CD14-positive monocyte (primary cell): Measurements from ENCODE around the gene ACER2. TPM values are rescaled to one million over a fixed set of nuclear protein-coding genes. Genes with fewer than 3 reads are reported as not detected.
"Not testable (repeated sequence)": the region's sequence is repeated elsewhere in the genome, so short reads cannot be mapped to it uniquely, and the experiment has no call there.

Experiments
- DNase-seq, 3 donors: peaks; one replicate each; pipeline ENCODE4 v3.0.0-alpha.2; 2011 to 2022
- H2AFZ ChIP-seq: 2 replicates; pipeline ENCODE4 v1.6.0; 2012; ENCODE audit warnings: mild to moderate bottlenecking, low read depth, low read length, inconsistent platforms; ENCODE audit not compliant: insufficient read depth, poor library complexity, severe bottlenecking
- H3K27ac ChIP-seq, 2 donors: 1 replicate in 1 of 2; 2 replicates in 1 of 2; pipeline ENCODE4 v1.5.1; 2012 to 2013; ENCODE audit warnings: low read length in 2 of 2, control low read depth in 1 of 2, inconsistent platforms in 1 of 2, low read depth in 1 of 2, mild to moderate bottlenecking in 1 of 2
- H3K27me3 ChIP-seq, 2 donors: one replicate each; pipeline versions ENCODE4 v1.6.0 to v1.6.1; 2011 to 2013; ENCODE audit warnings: low read length in 2 of 2; ENCODE audit not compliant: control insufficient read depth in 2 of 2, insufficient read depth in 2 of 2
- H3K36me3 ChIP-seq, 2 donors: replicated peaks in 1 of 2; 1 replicate in 1 of 2; 2 replicates in 1 of 2; pipeline versions ENCODE4 v1.5.1 to v1.6.1; 2012 to 2013; ENCODE audit warnings: low read length in 2 of 2, control low read depth in 1 of 2, inconsistent platforms in 1 of 2, mild to moderate bottlenecking in 1 of 2; ENCODE audit not compliant: insufficient read depth in 2 of 2, control insufficient read depth in 1 of 2
- H3K4me1 ChIP-seq, 2 donors: 1 replicate in 1 of 2; 2 replicates in 1 of 2; pipeline versions ENCODE4 v1.5.1 to v1.6.1; 2012 to 2013; ENCODE audit warnings: low read length in 2 of 2, control low read depth in 1 of 2, inconsistent platforms in 1 of 2, mild to moderate bottlenecking in 1 of 2, moderate library complexity in 1 of 2; ENCODE audit not compliant: insufficient read depth in 2 of 2, control insufficient read depth in 1 of 2
- H3K4me2 ChIP-seq: replicated peaks from 2 replicates; pipeline ENCODE3; 2012; ENCODE audit warnings: low read length, moderate library complexity, mild to moderate bottlenecking; ENCODE audit not compliant: poor library complexity, severe bottlenecking; ENCODE audit errors: extremely low read depth
- H3K4me3 ChIP-seq, 3 experiments: fragments of 200-600 bp in 1 of 3; sonication (generic) in 1 of 3; replicated peaks in 1 of 3; 1 replicate in 2 of 3; 2 replicates in 1 of 3; pipeline ENCODE4 v1.5.1; 2011 to 2013; ENCODE audit warnings: low read length in 3 of 3, mild to moderate bottlenecking in 3 of 3, control low read depth in 2 of 3, low read depth in 2 of 3, inconsistent platforms in 1 of 3, moderate library complexity in 1 of 3
- H3K79me2 ChIP-seq: 2 replicates; pipeline ENCODE4 v1.6.0; 2012; ENCODE audit warnings: mild to moderate bottlenecking, control low read depth, inconsistent platforms, low read length, moderate library complexity; ENCODE audit not compliant: insufficient read depth
- H3K9ac ChIP-seq: 2 replicates; pipeline ENCODE4 v1.6.0; 2017; ENCODE audit warnings: low read length, mild to moderate bottlenecking; ENCODE audit not compliant: insufficient read depth, poor library complexity, severe bottlenecking
- H3K9me3 ChIP-seq, 2 donors: replicated peaks in 1 of 2; 1 replicate in 1 of 2; 2 replicates in 1 of 2; pipeline versions ENCODE4 v1.5.1 to v1.6.1; 2012 to 2013; ENCODE audit warnings: low read length in 2 of 2, control low read depth in 1 of 2; ENCODE audit not compliant: control insufficient read depth in 1 of 2, insufficient read depth in 1 of 2
- H4K20me1 ChIP-seq: 2 replicates; pipeline ENCODE4 v1.6.0; 2012; ENCODE audit warnings: mild to moderate bottlenecking, low read length, control low read depth, moderate library complexity; ENCODE audit not compliant: insufficient read depth
- H3K27ac Mint-ChIP-seq, 7 donors: one replicate each; pipeline ENCODE4 v1.8.0; 2020; ENCODE audit warnings: mild to moderate bottlenecking in 7 of 7, mixed read lengths in 7 of 7, moderate library complexity in 6 of 7, inconsistent platforms in 2 of 7
- H3K27me3 Mint-ChIP-seq, 3 donors: one replicate each; pipeline ENCODE4 v1.8.0; 2021 to 2022; ENCODE audit warnings: low read depth in 3 of 3, mild to moderate bottlenecking in 3 of 3, mixed read lengths in 3 of 3, moderate library complexity in 3 of 3, inconsistent platforms in 1 of 3
- H3K36me3 Mint-ChIP-seq, 2 donors: one replicate each; pipeline ENCODE4 v1.8.0; 2020; ENCODE audit warnings: mixed read lengths in 2 of 2, inconsistent platforms in 1 of 2, mild to moderate bottlenecking in 1 of 2
- H3K4me1 Mint-ChIP-seq: one replicate; pipeline ENCODE4 v1.8.0; 2020; ENCODE audit warnings: mild to moderate bottlenecking, mixed read lengths
- H3K4me3 Mint-ChIP-seq, 2 donors: one replicate each; pipeline ENCODE4 v1.8.0; 2020; ENCODE audit warnings: mild to moderate bottlenecking in 2 of 2, mixed read lengths in 2 of 2, moderate library complexity in 1 of 2
- H3K9me3 Mint-ChIP-seq, 7 donors: one replicate each; pipeline ENCODE4 v1.8.0; 2020 to 2022; ENCODE audit warnings: mixed read lengths in 7 of 7, mild to moderate bottlenecking in 6 of 7, moderate library complexity in 6 of 7, inconsistent platforms in 2 of 7
- WGBS: methylation state at CpG from one replicate; pipeline ENCODE4 v1.1.5; 2013; ENCODE audit warnings: missing lambda C conversion rate; ENCODE audit not compliant: insufficient coverage; 5-methylcytosine and 5-hydroxymethylcytosine counted together
- intact Hi-C, 2 donors: fragments of 100-400 bp; cut with micrococcal nuclease; formaldehyde crosslinking; loops; one replicate each; pipeline versions ENCODE4 v1.15.0 to v1.15.1; 2023
- polyA plus RNA-seq, 3 donors: library from polyadenylated mRNA; depleted of rRNA in 1 of 3; unstranded in 2 of 3; stranded (reverse) in 1 of 3; fragments of 300-500 nt in 2 of 3; fragments of >200 nt in 1 of 3; fragmentation: Illumina TruSeq in 2 of 3; gene quantifications; 1 replicate in 2 of 3; 2 replicates in 1 of 3; pipeline ENCODE4 v1.2.3, GENCODE V29; 2012 to 2021
- TF ChIP-seq, protein P1 (sequence below): fragments of 200-600 bp; IDR thresholded peaks from one replicate; pipeline ENCODE4 v1.8.0; 2022; ENCODE audit warnings: antibody characterized with exemption, mild to moderate bottlenecking

ACER2 gene
- polyA plus RNA-seq, 3 donors = 0.17 to 0.21 TPM; not detected in 1

DNA sequence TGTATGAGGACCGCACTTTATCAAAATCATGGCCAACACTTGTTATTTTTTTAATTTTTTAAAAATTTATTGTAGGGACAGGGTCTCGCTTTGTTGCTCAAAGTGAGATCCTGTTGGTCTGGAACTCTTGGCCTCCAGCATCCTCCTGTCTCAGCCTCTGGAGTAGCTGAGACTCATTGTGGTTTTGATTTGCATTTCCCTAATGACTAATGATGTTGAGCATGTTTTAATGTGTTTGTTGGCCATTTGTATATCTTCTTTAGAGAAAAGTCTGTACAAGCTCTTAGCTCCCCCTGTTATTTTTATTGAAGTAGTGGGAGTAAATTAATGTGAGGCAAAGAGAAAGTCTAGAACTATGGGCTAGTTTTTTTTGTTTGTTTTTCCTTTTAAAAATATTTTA is 27.2 kb upstream of the ACER2 start:
- H3K4me3 ChIP-seq = no peak overlapping the region
- TF ChIP-seq, protein P1, sequence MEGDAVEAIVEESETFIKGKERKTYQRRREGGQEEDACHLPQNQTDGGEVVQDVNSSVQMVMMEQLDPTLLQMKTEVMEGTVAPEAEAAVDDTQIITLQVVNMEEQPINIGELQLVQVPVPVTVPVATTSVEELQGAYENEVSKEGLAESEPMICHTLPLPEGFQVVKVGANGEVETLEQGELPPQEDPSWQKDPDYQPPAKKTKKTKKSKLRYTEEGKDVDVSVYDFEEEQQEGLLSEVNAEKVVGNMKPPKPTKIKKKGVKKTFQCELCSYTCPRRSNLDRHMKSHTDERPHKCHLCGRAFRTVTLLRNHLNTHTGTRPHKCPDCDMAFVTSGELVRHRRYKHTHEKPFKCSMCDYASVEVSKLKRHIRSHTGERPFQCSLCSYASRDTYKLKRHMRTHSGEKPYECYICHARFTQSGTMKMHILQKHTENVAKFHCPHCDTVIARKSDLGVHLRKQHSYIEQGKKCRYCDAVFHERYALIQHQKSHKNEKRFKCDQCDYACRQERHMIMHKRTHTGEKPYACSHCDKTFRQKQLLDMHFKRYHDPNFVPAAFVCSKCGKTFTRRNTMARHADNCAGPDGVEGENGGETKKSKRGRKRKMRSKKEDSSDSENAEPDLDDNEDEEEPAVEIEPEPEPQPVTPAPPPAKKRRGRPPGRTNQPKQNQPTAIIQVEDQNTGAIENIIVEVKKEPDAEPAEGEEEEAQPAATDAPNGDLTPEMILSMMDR = no peak
- H4K20me1 ChIP-seq = peaks cover 16% of the 10 kb centered on the region
- H3K36me3 Mint-ChIP-seq = peaks cover 20 to 26% of the 10 kb centered on the region in 2 donors
- peaks cover 0 to 6% (median 0%) of the 10 kb centered on the region in 7 donors for H3K9me3 Mint-ChIP-seq
- H3K27me3 ChIP-seq = no peaks in the 10 kb centered on the region
- H3K36me3 ChIP-seq = peaks cover 22% of the 10 kb centered on the region in 2 donors
- H3K79me2 ChIP-seq = peaks cover 24% of the 10 kb centered on the region
- H3K4me3 Mint-ChIP-seq = no peak overlapping the region
- intact Hi-C loops = loop anchor here in 1 of 2 donors (5.0 kb wide), 2 partner anchors 279 to 334 kb away; partner anchors contain the start of genes HAUS6 and RRAGA
- H3K9ac ChIP-seq = no peak overlapping the region
- 100% methylated on average over 1 of the region's 2 CpGs for WGBS
- H3K4me2 ChIP-seq = no peak overlapping the region
- H3K27me3 Mint-ChIP-seq = peaks cover 0 to 4% (median 1%) of the 10 kb centered on the region in 3 donors
- DNase-seq = no peak
- peaks cover 38% of the 10 kb centered on the region for H3K4me1 Mint-ChIP-seq
- no peak overlapping the region for H3K27ac Mint-ChIP-seq
- no peak overlapping the region for H3K27ac ChIP-seq
- H3K9me3 ChIP-seq = no peaks in the 10 kb centered on the region
- peaks cover 24% of the 10 kb centered on the region in 2 donors for H3K4me1 ChIP-seq
- no peak overlapping the region for H2AFZ ChIP-seq

DNA sequence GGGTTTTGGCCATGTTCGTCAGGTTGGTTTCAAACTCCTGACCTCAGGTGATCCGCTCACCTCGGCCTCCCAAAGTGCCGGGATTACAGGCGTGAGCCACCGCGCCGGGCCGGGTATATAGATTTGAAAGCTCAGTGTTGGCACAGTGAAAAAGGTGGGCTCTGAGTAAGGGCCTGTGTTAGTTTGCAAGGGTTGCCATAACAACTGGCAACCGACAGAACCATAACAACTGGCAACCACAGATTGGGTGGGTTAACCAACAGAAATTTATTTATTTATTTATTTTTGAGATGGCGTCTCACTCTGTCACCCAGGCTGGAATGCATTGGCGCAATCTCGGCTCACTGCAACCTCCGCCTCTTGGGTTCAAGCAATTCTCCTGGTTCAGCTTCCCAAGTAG is 23.6 kb upstream of the ACER2 start:
- H2AFZ ChIP-seq, H3K36me3 Mint-ChIP-seq, H3K9me3 Mint-ChIP-seq, H3K27me3 Mint-ChIP-seq, H4K20me1 ChIP-seq, H3K27ac ChIP-seq, DNase-seq, H3K9me3 ChIP-seq, H3K36me3 ChIP-seq, H3K4me2 ChIP-seq, H3K79me2 ChIP-seq, H3K4me3 ChIP-seq, intact Hi-C loops, H3K27me3 ChIP-seq, H3K27ac Mint-ChIP-seq, H3K9ac ChIP-seq, H3K4me1 ChIP-seq, H3K4me3 Mint-ChIP-seq: not testable (repeated sequence)
- 98% methylated on average over 12 of the region's 14 CpGs for WGBS
- H3K4me1 Mint-ChIP-seq = peaks cover 17% of the 10 kb centered on the region
